GM21423 (cell line): Measurements from ENCODE around the gene IQGAP3.
"Not testable (repeated sequence)": the region's sequence is repeated elsewhere in the genome, so short reads cannot be mapped to it uniquely, and the experiment has no call there.

Experiments used
- ATAC-seq: cut with Tn5 transposase; IDR thresholded peaks from one replicate; pipeline ENCODE4 v1.9.1; 2021; ENCODE audit warnings: mild to moderate bottlenecking, moderate library complexity; ENCODE audit not compliant: unreplicated experiment

The IQGAP3 gene

DNA sequence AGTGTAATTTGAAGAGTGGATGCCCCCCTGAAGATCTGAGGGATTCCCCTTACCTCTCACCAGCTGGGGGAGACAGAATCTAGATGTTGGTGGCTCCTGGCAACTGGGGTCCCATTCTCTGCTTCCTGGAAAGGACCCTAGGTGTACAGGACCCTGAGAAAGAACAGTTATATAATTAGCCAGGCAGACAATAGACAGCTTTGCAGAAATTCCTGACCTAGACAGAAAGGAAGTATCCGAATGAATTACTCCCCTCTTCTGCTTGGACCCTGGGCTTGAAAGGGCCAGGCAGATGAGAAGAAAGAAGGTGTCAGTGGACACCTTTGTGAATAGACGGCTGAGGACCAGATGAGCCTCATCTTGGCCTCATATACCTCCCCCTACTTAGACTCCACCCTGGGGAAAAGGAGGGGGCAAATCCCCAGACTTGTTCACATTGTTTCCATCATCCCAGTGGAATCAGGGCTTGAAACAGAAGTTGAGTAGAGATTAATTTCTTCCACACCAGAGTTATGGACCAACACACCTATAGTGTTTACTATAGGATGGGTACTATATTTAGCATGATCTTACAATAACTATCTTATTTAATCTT, 1.8 kb upstream of the IQGAP3 start:
- no peak for ATAC-seq

DNA sequence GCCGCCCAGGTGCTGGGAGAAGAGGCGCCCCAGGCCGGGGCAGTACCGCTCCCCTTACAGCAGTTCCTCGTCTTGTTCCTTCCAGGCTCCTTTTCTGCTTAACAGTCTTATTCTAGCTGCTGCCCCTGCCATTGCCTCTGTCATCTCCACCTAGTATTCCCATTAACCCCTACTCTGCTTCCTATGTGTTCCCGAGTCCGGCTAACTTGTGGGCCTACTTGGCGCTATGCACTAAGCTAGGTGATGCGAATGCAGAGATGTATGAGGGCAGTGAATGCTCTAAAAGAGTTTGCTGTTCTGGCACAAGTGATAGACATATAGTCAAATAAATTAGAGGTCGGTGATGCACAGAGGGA, 276 bp upstream of the IQGAP3 start:
- no peak for ATAC-seq

DNA sequence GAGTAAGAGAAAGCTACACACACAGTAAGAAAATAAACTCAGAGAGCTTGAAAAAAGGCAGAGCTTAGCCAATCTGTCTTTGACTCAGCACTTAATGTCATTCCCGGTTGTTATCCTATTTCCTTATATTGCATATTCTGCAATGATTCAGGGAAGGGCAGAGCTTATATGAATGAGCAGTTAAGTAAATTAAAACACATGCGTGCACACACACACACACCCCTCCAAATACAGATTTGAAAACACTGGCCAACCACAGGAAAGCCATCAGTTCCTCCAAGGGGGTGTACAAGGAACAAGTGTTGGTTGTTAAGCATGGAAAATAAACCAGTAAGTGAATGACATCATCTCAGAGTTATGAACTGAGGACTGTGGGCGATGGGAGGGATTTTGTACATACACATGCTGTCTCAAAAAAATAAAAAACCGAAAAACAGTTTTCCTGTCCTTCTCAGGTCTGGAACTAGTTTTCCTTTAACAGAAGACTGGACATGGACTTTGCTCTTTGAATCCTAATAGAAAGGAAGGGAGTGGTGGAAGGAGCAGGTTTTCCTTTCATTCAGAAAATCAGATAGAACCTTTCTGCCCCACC, 1.0 kb downstream of the IQGAP3 start:
- ATAC-seq = no peak

GRCh38 chr1:156566436-156566835, 5.9 kb downstream of the IQGAP3 start:
- no peak for ATAC-seq

GRCh38 chr1:156565519-156565918, 6.8 kb downstream of the IQGAP3 start:
- no peak for ATAC-seq

GRCh38 chr1:156560585-156561163, 11.7 kb downstream of the IQGAP3 start:
- ATAC-seq = no peak

GRCh38 chr1:156559797-156560385, 12.5 kb downstream of the IQGAP3 start:
- ATAC-seq = no peak

GRCh38 chr1:156559086-156559796, 13.1 kb downstream of the IQGAP3 start:
- no peak for ATAC-seq

- ATAC-seq = no peak
Observed at GRCh38 chr1:156556354-156556753, 16.0 kb downstream of the IQGAP3 start.

DNA sequence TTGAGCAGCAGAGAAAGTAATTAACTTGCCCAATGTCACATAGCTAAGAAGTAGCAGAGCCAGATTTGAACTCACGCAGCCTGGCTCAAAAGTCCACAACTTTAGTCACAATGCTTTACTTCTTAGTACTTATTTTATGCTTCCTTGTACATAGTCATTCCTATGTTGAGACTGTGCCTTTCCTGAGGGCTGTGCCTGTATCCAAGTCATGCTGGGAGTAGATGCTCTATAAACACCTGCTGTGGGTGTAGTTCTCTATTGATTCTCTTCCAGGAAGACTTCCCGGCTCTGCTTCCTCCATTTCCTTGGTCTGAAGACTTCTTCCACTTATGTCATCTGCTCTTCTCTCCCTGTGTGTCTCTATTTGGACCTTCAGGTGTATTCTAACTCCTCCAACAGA, 16.6 kb downstream of the IQGAP3 start:
- ATAC-seq = no peak

- ATAC-seq = no peak
Observed at GRCh38 chr1:156554971-156555370, 17.4 kb downstream of the IQGAP3 start.

DNA sequence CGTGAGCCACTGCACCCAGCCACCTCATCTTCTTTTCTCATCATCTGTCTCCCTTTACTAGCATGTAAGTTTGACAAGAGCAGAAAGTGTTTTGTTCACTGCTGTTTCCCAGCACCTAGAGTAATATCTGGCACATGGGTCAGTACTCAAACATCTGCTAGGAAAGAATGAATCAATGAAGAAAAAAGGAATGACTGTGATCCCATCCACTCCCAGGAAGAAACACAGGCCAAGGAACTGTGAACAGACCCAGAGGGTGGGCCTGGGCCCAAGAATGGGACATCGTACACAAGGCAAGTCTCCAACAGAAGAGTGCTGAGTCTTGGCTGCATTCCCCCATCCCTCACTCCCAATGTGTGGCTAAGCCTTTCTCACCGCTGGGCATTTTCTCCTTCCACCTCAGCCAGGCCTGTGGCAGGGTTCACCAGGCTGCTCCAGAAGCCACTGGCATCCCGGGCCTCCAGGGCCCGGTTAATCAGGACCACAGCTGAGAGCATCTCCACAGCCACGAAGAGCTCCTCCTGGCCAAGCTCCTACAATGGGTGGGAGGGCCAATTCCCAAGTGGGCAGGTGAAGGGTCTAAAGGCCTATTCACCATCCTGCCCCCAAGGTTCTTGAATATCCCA, 18.4 kb downstream of the IQGAP3 start:
- ATAC-seq = no peak

DNA sequence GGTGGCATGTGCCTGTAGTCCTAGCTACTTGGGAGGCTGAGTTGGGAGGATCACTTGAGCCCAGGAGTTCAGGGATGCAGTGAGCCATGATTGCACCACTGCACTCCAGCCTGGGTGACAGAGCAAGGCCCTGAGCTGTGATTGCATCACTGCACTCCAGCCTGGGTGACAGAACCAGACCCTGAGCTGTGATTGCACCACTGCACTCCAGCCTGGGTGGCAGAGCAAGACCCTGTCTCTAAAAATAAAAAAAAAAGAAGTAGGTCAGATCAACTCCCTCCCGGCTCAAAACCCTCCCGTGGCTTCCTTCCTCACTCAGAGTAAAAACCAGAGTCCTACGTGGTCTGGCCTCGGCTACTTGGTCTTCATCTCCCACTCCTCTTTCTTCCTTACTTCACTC, 19.4 kb downstream of the IQGAP3 start:
- not testable (repeated sequence) for ATAC-seq

- ATAC-seq = no peak
Observed at GRCh38 chr1:156552518-156552917, 19.8 kb downstream of the IQGAP3 start.

GRCh38 chr1:156551869-156552268, 20.5 kb downstream of the IQGAP3 start:
- ATAC-seq = no peak

- ATAC-seq = no peak
Observed at GRCh38 chr1:156551066-156551643, 21.2 kb downstream of the IQGAP3 start.

GRCh38 chr1:156550346-156550745, 22.0 kb downstream of the IQGAP3 start:
- no peak for ATAC-seq

- ATAC-seq = no peak
Observed at GRCh38 chr1:156549831-156550230, 22.5 kb downstream of the IQGAP3 start.

GRCh38 chr1:156549390-156549789, 23.0 kb downstream of the IQGAP3 start:
- ATAC-seq = no peak

- no peak for ATAC-seq
Observed at GRCh38 chr1:156547982-156548381, 24.4 kb downstream of the IQGAP3 start.

GRCh38 chr1:156547434-156547833, 24.9 kb downstream of the IQGAP3 start:
- ATAC-seq = no peak
